GM21528 (cell line): ENCODE results near the gene SKIC8.

ENCODE experiments used
- ATAC-seq: cut with Tn5 transposase; IDR thresholded peaks from one replicate; pipeline ENCODE4 v1.9.1; 2021; ENCODE audit warnings: mild to moderate bottlenecking, moderate library complexity; ENCODE audit not compliant: unreplicated experiment, low FRiP score

Gene SKIC8

DNA sequence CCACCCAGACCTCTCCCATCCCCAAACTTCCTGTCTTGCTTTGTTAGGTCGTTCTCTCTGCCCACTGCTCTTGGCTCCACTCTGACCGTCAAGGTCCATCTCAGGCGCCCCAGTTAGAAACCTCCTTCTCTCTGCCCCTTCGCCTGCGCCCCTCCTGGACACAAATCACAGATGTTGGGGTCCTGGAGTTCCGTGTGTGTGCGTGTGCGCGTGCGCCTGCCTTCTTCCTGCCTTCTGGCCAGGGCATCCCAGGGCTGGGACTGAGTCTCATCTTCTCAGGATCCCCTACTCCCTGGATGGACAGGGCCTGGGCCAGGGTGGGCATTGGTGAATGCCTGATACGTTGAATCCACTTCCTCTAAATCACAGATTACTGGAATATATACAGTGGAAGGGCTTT, 65.9 kb downstream of the SKIC8 start:
- no peak for ATAC-seq
